Myometrial cell (primary cell): Measurements from ENCODE around the gene TP53TG3E. TPM values are rescaled to one million over a fixed set of nuclear protein-coding genes. Genes with fewer than 3 reads are reported as not detected.

Source experiments
- total RNA-seq: library from RNA; depleted of rRNA; stranded (reverse); fragments of >200 nt; gene quantifications from 2 replicates; pipeline ENCODE4 v1.2.3, GENCODE V29; 2015

Gene TP53TG3E
- not detected in 2 replicates for total RNA-seq

GRCh38 chr16:33304006-33304405, at the start of gene TP53TG3E:
Gene TP53TG3E (plus strand): TSS chr16:33304306. CDS start chr16:33304374, 68 bp downstream.

Other genes with a start within 250 kb of the TP53TG3E start
- gene TP53TG3C, start 110.1 kb upstream of the TP53TG3E start, total RNA-seq: not detected in 2 replicates
- gene TP53TG3B, start 56.5 kb downstream of the TP53TG3E start, total RNA-seq: not detected in 2 replicates
- not detected in 2 replicates for gene TP53TG3F, start 155.3 kb downstream of the TP53TG3E start, total RNA-seq